Hepatocyte (in vitro differentiated cells): ENCODE results near the gene TMEM121.

Experiments used
- CTCF ChIP-seq: fragments of 200-600 bp; sonication (generic); IDR thresholded peaks from 2 replicates; pipeline ENCODE4 v1.5.1; 2016; ENCODE audit warnings: antibody characterized with exemption, mild to moderate bottlenecking; ENCODE audit not compliant: poor library complexity
- EZH2 ChIP-seq: fragments of 200-600 bp; sonication (generic); IDR thresholded peaks from 2 replicates; pipeline ENCODE4 v1.6.1; 2016; ENCODE audit warnings: antibody characterized with exemption, mild to moderate bottlenecking, borderline replicate concordance

- no peak for TF ChIP-seq CTCF
- TF ChIP-seq EZH2, result no peak
Measured at GRCh38 chr14:105532735-105533141, 6.4 kb downstream of the TMEM121 start.
